HG03139 (cell line): ENCODE measurements around the gene RBM8A.
A peak's percentile ranks its signal among the peaks of the same experiment; 100 is the strongest.

Source experiments
- ATAC-seq: cut with Tn5 transposase; IDR thresholded peaks from one replicate; pipeline ENCODE4 v1.9.1; 2021; ENCODE audit not compliant: unreplicated experiment

RBM8A gene

GRCh38 chr1:145927063-145927886, at the start of gene RBM8A:
TSS of gene RBM8A (minus strand) at chr1:145927484. CDS start at chr1:145927426, 58 bp downstream.
- peak; percentile 90 for ATAC-seq

- no peak for ATAC-seq
Observed at GRCh38 chr1:145977016-145977415, 49.7 kb upstream of the RBM8A start.

DNA sequence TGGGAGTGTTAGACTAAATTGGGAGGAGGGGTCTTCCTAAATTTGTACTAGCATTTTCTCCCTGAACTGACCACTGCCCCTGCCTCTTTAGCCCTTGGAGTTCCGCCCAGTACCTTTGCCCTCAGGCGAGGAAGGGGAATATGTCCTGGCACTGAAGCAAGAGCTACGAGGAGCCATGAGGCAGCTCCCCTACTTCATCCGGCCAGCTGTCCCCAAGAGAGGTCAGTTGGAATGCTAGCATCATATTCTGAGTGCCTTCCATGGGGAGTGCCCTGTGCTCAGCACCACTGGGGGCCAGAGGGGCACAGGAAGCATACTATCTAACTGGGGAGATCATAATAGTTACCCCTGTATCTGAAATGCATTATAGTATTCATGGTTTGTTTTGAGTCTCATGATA, 47.9 kb upstream of the RBM8A start:
- ATAC-seq = no peak

- no peak for ATAC-seq
Observed at GRCh38 chr1:145974721-145975120, 47.4 kb upstream of the RBM8A start.

DNA sequence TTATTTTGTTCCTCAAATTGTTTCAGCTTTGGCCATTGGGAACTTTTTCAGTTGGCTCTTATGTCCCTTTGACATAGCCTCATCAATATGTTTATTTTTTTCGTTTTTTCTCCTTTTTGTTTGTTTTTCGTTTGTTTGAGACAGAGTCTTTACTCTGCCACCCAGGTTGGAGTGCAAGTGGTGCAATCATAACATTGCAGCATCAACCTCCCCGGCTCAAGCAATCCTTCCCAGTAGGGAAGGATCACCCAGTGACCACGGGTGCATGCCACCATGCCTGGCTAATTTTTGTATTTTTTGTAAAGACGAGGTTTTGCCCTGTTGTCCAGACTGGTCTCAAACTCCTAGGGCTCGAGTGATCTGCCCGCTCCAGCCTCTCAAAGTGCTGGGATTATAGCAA, 45.3 kb upstream of the RBM8A start:
- no peak for ATAC-seq

DNA sequence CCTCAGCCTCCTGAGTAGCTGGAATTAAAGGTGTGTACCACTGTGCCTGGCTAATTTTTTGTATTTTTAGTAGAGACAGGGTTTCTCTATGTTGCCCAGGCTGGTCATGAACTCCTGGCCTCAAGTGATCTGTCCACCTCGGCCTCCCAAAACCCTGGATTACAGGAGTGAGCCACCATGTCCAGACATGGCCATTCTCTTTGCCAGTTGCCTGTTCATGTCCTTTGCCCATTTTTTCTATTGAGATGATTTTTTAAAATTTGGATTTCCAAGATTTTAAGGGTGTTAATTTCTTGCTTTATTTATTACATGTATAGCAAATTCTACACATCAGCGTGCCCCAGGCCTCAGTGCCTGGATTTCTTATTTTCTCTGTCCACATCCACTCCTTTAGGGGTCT, 40.0 kb upstream of the RBM8A start:
- ATAC-seq = no peak

- no peak for ATAC-seq
Observed at GRCh38 chr1:145965119-145965744, 37.9 kb upstream of the RBM8A start.

DNA sequence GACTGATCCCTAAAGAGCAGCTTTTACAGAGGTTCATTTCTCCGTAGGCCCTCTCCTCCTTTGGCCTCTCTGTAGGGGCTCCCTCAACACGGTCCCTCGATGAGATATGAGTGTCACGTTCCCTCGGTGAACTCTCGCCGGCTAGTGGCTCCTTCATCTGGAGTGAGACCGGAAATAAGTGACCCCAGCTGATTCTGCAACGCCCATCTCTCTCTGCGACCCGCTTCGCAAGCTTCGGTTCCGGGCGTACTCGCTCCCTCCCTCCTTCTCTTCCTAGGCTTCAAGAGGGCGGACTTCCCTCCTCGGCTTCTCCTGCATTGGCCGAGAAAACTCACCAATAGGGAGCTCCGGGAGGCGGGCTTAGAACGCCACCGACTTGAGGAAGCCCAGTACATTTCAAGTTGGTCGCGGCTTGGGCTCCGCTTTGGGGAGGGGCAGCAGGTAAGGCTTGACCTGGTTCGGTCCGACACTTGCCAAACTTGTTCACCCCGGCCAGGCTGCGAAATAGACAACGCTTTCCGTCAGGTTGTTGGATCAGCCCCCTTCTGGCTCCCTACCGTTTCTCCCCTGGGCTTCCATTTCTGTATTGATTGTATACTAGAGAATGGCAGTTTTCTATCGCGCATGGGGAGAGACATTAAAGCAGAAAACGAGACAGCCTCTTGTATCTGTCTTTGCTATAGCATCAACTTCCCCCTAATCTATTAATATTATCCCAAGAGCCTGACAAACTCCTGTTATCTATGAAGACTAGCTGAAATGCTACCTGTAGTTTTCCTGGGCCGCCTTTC, 37.2 kb upstream of the RBM8A start, which contains the start of the genes ANKRD34A and POLR3GL:
Gene ANKRD34A, minus strand, starts transcription at position 248 of the 791 bp plus-strand sequence. CDS start 2,816 bp downstream, outside the sequence.
Gene POLR3GL, plus strand, starts transcription at position 363 of the 791 bp plus-strand sequence. CDS start 10,176 bp downstream, outside the sequence.
- peak; percentile 82 for ATAC-seq

DNA sequence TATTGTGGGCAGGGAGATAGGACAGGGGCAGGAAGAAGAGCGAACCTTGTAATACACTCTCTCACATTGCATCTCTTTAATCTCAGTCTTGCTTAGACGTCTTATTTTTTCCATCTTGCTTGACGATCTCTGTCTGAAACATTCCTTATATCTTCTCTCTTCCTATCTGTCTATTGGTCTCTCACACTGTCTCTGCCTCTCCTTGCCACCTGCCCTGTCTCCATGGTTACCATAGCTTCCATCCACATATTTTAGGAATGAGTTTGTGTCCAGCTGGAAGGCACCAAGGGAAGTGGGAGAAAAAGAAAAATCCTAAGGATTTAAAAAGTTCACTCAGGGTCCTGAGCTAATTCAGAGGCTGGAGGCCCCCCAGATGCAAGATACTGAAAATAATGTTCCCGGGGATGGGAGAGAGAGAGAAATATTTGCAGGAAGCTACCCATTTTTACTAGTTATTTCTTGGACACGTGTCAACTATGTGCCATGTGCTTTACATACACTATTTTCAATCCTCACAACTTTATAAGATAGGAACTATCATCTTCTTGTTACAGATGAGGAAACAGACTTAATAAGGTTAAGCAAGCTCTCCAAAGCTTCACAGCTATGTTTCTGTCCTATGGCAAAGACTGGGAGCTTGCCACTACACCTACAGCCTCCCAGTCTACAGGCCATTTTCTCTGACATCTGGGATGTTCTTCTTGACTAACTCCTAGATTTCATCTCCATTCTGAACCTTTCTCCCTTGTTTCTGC, 36.2 kb upstream of the RBM8A start:
- no peak for ATAC-seq

DNA sequence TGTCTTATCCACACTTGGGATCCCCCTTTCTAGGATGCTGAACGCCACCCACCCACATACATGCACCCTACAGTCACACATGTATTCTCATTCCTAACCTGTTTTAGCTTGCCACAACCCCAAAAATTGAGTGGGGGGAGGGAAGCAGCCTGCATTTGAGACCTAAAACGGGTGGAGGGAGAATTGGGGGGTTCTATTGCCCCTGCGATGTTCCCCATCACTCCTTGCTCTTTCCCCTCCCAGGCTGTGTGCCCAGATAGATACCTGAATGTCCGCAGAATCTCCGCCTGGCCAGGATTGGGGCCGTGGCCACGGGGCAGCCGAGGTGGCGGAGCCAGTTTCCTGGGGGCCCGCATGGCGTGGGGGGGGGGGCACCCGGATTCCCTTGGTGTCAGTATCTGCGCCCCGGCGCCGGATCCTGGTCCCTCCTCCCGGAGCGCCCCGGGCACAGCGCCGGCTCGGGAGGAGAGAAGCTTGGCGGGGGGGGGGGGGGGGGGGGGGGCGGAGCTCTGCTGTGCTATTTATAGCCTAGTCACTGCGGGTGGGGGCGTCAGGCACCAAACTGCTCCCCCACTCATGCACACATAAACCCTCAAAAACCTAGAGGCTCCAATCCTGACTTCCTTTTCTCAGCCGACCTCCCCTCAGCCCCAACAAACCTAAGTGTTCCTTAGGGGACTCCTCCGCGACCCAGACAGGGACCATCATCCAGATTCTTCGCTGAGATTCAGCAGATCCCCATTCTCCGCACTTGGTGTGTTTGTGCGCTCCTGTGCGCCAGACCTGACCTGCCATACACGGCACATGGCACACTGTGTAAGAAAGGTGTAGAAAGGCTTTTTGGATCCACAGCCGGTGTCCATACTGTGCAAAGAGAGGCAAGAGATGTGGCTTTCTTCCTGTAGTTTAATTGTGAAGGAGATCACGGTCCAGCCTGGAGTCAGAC, 35.1 kb upstream of the RBM8A start:
- ATAC-seq = no peak

GRCh38 chr1:145961425-145962156, 34.3 kb upstream of the RBM8A start:
- ATAC-seq = no peak

- no peak for ATAC-seq
Observed at GRCh38 chr1:145961109-145961424, 33.8 kb upstream of the RBM8A start.

DNA sequence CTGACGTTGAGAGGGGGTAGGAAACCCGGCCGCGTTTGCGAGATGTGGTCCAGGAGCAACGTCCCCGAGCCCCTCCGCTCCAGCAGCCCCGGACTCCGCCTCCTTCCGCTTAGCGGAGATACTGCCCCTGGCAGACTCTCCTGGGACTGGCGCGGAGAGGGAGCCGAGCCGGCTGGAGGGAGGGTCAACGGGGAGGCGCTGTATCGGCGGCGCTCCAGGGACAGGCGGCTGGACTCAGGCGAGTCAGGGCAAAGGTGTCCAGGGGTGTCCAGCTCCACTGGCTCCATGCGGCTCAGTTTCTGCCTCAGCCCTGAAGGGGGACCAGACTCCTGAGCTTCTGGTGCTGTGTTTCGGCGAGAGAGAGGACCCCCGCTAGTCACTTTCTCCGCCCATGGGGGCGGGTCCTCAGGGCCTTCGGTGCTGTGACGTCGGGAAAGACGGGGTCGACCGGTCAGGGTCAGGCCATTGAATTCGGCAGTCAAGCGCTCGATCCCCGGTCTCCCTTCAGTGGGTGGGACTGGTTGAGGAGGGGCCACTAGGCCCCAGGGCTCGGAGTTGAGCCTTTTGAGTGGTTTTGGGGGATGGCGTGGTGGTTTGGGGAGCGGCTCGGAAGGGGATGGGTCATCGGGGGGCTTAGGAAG, 33.3 kb upstream of the RBM8A start:
- ATAC-seq = no peak

DNA sequence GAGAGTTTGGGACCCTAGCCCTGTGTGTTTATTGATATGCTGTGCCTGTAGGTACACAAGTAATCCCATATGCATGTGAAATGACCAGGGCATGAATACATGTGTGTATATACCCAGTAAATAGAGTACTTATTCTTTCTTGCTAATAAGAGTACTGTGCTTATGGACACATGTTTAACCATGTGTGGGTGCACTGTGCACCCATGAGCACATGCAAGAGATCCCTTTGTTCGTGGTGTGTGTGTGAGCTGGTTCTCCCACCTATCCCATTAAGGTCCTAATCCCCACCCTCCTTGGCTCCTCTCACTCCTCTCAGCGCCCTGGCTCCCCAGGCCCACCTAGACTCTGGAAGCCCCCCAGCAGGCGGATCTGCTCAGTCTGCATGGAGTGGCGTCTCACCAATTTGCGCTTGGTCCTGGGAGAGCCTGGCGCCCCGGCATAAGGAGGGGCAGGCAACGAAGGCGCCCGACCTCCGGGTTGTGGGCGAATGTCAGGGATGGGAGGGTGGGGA, 32.7 kb upstream of the RBM8A start:
- ATAC-seq = no peak

DNA sequence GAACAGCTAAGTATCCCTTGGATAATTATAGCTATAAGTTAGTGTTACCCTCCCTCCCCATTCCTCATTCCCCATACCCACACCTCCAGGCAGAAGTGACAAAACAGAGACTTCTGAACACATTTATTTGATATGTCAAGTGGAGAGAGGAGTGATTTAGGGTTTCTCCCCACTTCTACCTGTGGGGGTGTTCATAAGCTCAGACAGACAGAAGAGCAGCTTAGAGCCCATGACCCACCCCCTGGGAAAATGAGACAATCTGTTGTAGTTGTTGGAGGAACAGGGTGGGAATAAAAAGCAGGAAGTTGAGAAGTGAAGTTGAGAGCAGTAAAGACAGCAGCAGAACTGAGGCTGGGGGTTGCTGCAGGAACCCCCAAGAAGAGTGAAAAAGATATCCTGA, 32.0 kb upstream of the RBM8A start:
- ATAC-seq = no peak

GRCh38 chr1:145958734-145959133, 31.4 kb upstream of the RBM8A start:
- ATAC-seq = no peak

GRCh38 chr1:145957443-145958319, 30.4 kb upstream of the RBM8A start, which contains the start of gene LIX1L:
TSS of gene LIX1L (minus strand) at chr1:145958017. CDS start at chr1:145957927, 90 bp downstream.
- peak; percentile 78 for ATAC-seq
